NCI-H510A (cell line): Measurements from ENCODE around the gene NECTIN3.

Experiments used
- DNase-seq: peaks from one replicate; lab custom pipeline; 2025; lab: John Stamatoyannopoulos, UW

Gene NECTIN3

GRCh38 chr3:111084911-111085310, 13.3 kb downstream of the NECTIN3 start:
- no peak for DNase-seq

GRCh38 chr3:111087924-111088469, 16.4 kb downstream of the NECTIN3 start:
- DNase-seq: no peak

- DNase-seq: no peak
These were observed 25.0 kb downstream of the NECTIN3 start for GRCh38 chr3:111096487-111097209.

- DNase-seq: no peak
These were observed 32.2 kb downstream of the NECTIN3 start for GRCh38 chr3:111103807-111104206.

- DNase-seq: no peak
These were observed 35.5 kb downstream of the NECTIN3 start for GRCh38 chr3:111106993-111107661.

- DNase-seq: no peak
These were observed 36.0 kb downstream of the NECTIN3 start for GRCh38 chr3:111107662-111108035.

- DNase-seq: no peak
These were observed 41.3 kb downstream of the NECTIN3 start for GRCh38 chr3:111112913-111113312.

- DNase-seq: no peak
These were observed 57.3 kb downstream of the NECTIN3 start for GRCh38 chr3:111128884-111129283.

GRCh38 chr3:111130827-111131226, 59.2 kb downstream of the NECTIN3 start:
- no peak for DNase-seq

GRCh38 chr3:111134302-111134701, 62.7 kb downstream of the NECTIN3 start:
- no peak for DNase-seq

GRCh38 chr3:111151438-111151837, 79.8 kb downstream of the NECTIN3 start:
- DNase-seq: no peak

GRCh38 chr3:111152496-111152895, 80.9 kb downstream of the NECTIN3 start:
- DNase-seq: no peak

- DNase-seq: no peak
These were observed 84.9 kb downstream of the NECTIN3 start for GRCh38 chr3:111156517-111156916.

- no peak for DNase-seq
These were observed 87.8 kb downstream of the NECTIN3 start for GRCh38 chr3:111159391-111159790.

- no peak for DNase-seq
These were observed 93.0 kb downstream of the NECTIN3 start for GRCh38 chr3:111164621-111165020.

GRCh38 chr3:111165411-111165810, 93.8 kb downstream of the NECTIN3 start:
- DNase-seq: no peak

- DNase-seq: no peak
These were observed 101.8 kb downstream of the NECTIN3 start for GRCh38 chr3:111173328-111173900.

- DNase-seq: no peak
These were observed 102.3 kb downstream of the NECTIN3 start for GRCh38 chr3:111173906-111174305.

- DNase-seq: no peak
These were observed 118.9 kb downstream of the NECTIN3 start for GRCh38 chr3:111190518-111190917.

GRCh38 chr3:111193472-111193871, 121.9 kb downstream of the NECTIN3 start:
- DNase-seq: no peak

GRCh38 chr3:111194048-111194447, 122.4 kb downstream of the NECTIN3 start:
- no peak for DNase-seq

- no peak for DNase-seq
These were observed 125.9 kb downstream of the NECTIN3 start for GRCh38 chr3:111197485-111197884.

- DNase-seq: no peak
These were observed 128.4 kb downstream of the NECTIN3 start for GRCh38 chr3:111200027-111200426.
